ENCODE results near the gene HIRA.
"Not testable (repeated sequence)": the region's sequence is repeated elsewhere in the genome, so short reads cannot be mapped to it uniquely, and the experiment has no call there.

Gene HIRA

GRCh38 chr22:19445279-19445982 lies 13.9 kb upstream of the HIRA start:
- not testable (repeated sequence) for DNase-seq

- no peak for DNase-seq
Measured at GRCh38 chr22:19443544-19444211, 12.1 kb upstream of the HIRA start.

DNA sequence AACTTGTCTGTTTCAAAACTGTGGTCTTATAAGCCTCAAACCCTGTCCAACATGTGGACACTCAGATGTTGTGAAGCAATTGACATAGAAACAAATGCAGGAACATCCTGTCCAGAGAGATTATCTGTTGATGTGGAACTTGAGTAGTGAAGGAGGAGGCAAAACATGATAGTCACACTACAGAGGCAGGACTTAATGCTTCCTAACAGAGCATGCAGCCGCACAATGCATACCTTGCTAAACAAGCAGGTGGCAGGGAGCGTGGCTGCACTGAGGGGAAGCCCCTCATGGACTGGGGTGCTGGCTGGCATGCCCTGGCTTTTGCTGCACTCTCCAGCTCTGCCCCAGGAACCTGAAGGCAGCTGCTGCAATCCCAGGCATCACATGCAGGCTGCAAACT lies 10.6 kb upstream of the HIRA start:
- DNase-seq: no peak

GRCh38 chr22:19440411-19441195 lies 9.1 kb upstream of the HIRA start:
- DNase-seq: no peak

DNA sequence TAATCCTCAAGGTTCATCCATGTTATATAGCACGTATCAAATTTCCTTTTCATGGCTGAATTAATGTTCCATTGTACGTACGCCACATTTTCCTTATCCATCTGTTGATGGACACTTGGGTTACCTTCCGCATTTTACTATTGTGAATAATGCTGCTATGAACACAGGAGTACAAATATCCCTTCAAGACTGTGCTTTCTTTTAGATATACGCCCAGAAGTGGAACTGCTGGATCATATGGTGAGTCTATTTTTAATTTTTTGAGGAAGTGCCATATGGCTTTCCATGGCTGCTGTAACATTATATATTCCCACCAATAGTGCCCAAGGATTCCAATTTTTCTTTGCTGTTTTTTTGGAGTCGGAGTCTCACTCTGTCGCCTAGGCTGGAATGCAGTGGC lies 6.8 kb upstream of the HIRA start:
- DNase-seq: no peak

DNA sequence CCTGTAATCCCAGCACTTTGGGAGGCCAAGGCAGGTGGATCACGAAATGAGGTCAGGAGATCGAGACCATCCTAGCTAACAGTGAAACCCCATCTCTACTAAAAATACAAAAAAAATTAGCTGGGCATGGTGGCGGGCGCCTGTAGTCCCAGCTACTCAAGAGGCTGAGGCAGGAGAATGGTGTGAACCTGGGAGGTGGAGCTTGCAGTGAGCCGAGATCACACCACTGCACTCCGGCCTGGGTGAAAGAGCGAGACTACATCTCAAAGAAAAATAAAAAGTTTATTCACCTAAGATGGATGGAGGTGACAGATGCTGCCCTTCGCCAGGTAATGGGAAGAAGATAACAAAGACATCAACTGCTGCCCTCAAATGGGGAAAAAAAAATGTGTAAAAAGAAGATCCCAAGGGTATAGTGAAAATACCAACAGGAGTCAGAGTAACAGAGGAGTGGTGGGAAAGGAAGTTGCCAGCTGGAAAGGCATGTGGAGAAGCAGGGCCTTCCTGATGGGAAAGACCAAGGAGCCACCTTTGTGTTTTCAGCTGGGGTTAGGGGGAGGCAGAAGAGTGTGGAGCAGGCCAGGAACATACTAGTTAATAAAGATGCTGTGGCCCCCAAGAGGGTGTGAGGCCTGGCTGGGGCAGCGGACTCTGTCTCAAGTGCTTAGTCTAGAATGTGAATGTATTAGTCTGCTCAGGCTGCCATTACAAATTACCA lies 5.1 kb upstream of the HIRA start:
- DNase-seq: not testable (repeated sequence)

DNA sequence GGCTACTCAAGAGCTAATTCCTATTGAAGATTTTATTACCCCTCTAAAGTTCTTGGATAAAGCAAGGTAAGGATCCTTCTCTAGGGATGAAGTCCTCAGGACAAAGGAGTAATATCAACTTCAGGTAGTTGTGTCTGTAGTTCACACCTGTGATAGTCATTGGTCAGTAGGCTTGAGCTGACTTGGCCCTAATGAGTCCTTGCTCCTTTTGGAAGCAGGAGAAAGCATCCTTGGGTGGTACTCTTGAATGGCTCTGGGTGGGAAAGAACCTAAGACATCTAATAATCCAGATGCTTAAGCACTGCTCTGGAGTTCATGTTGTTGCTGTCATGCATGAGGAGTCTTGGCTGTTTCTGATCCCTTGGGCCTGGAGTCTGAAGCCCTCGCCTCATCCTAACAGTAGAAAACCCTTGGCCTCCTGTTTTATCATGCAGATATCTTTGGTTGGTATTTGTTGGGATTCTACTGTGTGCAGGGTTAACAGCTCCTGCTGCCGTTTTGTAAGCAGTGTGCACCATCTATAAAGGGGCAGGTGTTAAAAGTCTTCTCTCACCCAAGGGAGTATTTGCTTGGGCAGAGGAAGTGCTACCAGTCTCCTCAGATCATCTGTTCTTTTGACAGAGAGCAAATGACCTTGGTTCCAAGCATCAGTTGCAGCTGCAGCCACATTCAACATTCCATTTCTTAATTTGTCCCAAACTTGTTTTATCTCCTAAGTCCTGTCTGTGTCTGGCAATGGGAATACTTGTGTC lies 3.5 kb upstream of the HIRA start:
- no peak for DNase-seq

GRCh38 chr22:19434401-19434800 lies 2.9 kb upstream of the HIRA start:
- no peak for DNase-seq

GRCh38 chr22:19432133-19432851 lies 759 bp upstream of the HIRA start, which contains the start of gene MRPL40:
Gene MRPL40 (plus strand): TSS chr22:19432545. CDS start chr22:19432555, 10 bp downstream.
- DNase-seq: peak; percentile 75 to 97 (median 91)

DNA sequence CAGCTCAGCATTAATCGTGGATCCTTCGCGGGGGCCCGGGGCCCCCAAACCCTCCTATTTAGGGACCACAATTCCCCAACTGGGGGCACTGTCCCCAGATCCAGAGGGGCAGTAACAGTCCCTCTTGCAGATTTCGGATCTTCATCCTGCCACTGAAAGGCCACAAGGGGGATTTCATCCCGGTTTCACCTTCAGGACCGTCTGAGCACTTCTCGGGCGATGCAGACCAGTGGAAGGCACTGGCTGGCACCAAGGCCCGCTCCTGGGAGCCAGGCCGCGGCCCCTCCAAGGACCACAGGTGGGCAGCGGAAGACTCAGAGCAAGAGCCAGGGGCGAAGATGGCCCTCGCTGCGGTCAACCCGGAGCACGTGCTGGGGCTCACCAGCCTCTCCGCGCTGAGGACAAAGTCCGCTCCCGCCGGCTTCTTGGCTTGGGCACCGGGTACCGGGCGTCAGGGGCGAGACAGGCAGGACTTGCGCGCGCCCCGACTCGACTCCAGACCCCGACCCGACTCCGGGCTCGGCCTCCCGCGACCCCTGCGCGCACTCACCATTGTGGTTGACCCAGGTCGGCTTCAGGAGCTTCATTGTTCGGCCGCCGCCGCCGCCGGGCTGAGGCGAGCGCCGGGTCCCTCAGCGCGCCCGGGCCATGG lies 517 bp downstream of the HIRA start:
- peak in 6 of 56 donors; percentile 14 to 46 (median 28) for DNase-seq

DNA sequence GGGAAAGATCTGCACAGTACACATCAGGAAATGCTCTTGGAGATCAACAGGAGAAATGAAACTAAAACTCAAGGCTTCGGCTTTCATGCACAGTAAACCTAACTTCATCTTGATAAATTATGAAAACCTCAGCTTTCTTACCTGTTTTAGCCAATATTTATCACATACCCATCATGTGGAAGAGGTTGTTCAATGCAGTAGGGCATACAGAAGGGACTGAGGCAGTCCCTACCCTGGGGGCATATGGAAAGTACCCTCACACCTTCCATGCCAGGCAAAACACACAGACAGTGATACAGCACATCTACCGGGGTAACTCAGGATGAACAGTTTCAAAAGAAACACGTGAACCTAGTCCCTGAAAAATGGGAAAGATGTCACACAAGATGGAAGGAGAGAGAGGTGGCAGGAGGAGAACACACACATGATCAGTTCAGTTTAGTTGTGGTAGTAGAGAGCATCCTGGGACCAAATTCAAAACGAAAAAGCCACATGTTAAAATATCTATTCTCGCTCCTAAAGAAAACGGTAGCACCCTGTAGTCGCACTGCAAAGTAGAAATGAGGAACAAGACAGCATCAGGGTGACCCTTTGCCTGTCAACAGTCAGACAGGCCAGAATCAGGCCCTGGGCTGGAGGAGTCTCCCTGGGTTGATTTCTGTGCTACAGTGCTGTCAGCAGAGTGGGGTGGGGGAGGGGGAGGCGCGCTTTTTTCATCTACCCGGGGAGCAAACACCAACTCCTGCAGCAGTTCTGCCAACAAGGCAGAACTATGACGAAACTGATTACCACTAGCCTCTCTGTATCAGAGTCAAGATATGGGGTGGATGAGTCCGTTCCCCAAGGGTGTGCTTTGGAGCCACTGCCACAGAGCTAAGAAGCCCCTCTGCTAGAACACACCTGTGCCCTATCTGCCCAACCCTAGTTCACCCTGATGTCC lies 1.3 kb downstream of the HIRA start:
- DNase-seq: peak in 6 of 56 donors; percentile 7 to 42 (median 16)

DNA sequence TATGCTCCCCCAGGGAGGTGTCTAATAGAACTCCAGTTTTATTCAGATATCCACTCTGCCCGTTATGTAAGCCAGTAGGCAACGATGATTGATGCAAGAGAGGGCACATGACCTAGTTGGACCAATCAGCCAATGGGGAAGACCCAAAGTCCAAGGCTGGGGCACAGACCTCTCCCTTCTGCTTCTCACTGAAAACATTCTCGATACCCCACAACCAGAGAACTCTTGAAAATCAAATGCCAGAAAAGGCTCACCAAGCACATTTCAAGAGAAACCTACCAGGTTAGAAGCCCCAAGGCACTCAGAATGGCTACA lies 7.4 kb downstream of the HIRA start:
- DNase-seq: no peak

GRCh38 chr22:19422440-19423301 lies 8.9 kb downstream of the HIRA start:
- DNase-seq: peak in 10 of 56 donors; percentile 2 to 42 (median 28)

- no peak for DNase-seq
Measured at GRCh38 chr22:19420321-19420720, 11.2 kb downstream of the HIRA start.

DNA sequence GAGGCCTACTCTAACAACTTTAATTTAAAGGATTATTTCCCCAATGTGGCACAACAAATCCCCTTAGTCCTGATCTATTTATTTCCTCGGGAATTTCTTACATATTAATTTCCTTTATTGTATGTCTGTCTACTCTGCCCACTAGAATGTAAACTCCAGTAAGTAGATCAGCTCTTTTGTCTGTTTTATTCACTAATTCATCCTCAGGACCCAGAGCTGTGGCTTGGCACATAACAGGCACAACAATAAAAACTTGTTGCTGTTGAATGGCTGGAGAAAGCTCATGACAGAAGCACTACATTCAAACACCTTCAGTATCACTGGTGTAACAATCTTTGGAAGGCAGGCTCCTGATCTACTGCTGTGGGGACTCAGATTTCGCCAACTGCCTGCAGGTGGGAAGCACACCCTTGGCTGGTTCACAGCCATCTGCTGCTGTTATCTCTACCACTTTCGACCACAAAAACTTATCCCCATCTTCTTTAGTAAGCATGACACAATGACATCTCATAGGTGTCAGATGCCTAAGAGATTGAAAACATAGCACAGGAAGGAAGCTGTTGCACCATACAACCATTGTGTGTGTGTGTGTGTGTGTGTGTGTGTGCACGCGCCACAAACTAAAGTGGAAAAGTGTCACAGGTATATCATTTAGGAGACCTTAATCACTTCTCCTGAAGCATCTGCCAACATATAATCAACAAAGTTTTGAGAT lies 11.9 kb downstream of the HIRA start:
- no peak for DNase-seq

DNA sequence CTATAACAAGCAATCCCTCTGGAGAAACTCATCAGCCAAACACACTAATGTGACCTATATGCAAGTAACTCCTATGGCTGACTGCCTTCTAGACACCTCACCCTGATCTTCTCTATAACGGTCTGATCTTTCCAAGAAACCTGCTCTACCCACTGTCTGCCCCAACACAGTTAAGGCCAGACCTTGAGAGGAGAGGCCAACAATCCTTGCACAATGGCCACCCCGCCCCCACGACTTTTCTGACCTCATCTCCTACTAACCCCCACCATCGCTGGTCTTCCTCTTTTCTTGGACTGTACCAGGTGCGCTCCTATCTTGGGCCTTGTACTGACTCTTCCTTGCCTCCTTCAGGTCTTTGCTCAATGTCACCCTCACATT lies 12.5 kb downstream of the HIRA start:
- no peak for DNase-seq

- DNase-seq: no peak
Measured at GRCh38 chr22:19412923-19413322, 18.6 kb downstream of the HIRA start.

Data from nucleus accumbens (tissue), 56 donors.